HEK293 (cell line): Measurements from ENCODE around the gene GCNT1.

Experiments used
- CTCF ChIA-PET: fragments of 350-600 bp; formaldehyde crosslinking; extraction: SDS; loops from one replicate; lab custom pipeline; 2021; ENCODE audit warnings: antibody characterized with exemption; lab: Yijun Ruan, JAX
- POLR2A ChIA-PET: fragments of 300-600 bp; formaldehyde crosslinking; extraction: SDS; loops from one replicate; lab custom pipeline; 2020; ENCODE audit warnings: antibody characterized with exemption, inconsistent platforms; lab: Yijun Ruan, JAX
- H3K27ac ChIP-seq: fragments of 200-500 bp; sonication (Bioruptor generic); 2 replicates; pipeline ENCODE4 v1.5.1; 2014; ENCODE audit warnings: low read depth, low read length, control low read depth, inconsistent platforms; ENCODE audit errors: extremely low read depth
- H3K36me3 ChIP-seq, 2 experiments: fragments of 200-500 bp in 1 of 2; sonication (Bioruptor generic) in 1 of 2; 1 replicate in 1 of 2; 2 replicates in 1 of 2; pipeline ENCODE4 v1.5.1; 2014 to 2017; ENCODE audit warnings: inconsistent platforms in 2 of 2, low read length in 2 of 2; ENCODE audit not compliant: control insufficient read depth in 2 of 2, insufficient read depth in 1 of 2
- H3K4me1 ChIP-seq: fragments of 200-500 bp; sonication (Bioruptor generic); 2 replicates; pipeline ENCODE4 v1.5.1; 2014; ENCODE audit warnings: mild to moderate bottlenecking, low read length, inconsistent platforms; ENCODE audit not compliant: control insufficient read depth, insufficient read depth
- H3K4me3 ChIP-seq: 2 replicates; pipeline ENCODE4 v1.5.1; 2011; ENCODE audit warnings: low read depth, mild to moderate bottlenecking, control low read depth, low read length, moderate library complexity
- H3K9me3 ChIP-seq: fragments of 200-500 bp; sonication (Bioruptor generic); 2 replicates; pipeline ENCODE4 v1.5.1; 2014; ENCODE audit warnings: low read depth, low read length, inconsistent platforms; ENCODE audit not compliant: control insufficient read depth, insufficient read depth
- HIC1 ChIP-seq: fragments of 450-650 bp; formaldehyde crosslinking; IDR thresholded peaks from 2 replicates; pipeline ENCODE4 v1.5.1; 2016; ENCODE audit warnings: missing biosample characterization, missing genetic modification characterization
- KLF16 ChIP-seq: fragments of 450-650 bp; formaldehyde crosslinking; IDR thresholded peaks from 2 replicates; pipeline ENCODE4 v1.5.1; 2017; ENCODE audit warnings: missing biosample characterization, missing genetic modification characterization
- REPIN1 ChIP-seq: fragments of 450-650 bp; formaldehyde crosslinking; IDR thresholded peaks from 2 replicates; pipeline ENCODE4 v1.5.1; 2017; ENCODE audit warnings: missing biosample characterization, missing genetic modification characterization, low read depth
- SCRT2 ChIP-seq: fragments of 450-650 bp; formaldehyde crosslinking; IDR thresholded peaks from 2 replicates; pipeline ENCODE4 v1.5.1; 2016; ENCODE audit warnings: missing biosample characterization, missing genetic modification characterization
- SP2 ChIP-seq: fragments of 450-650 bp; formaldehyde crosslinking; IDR thresholded peaks from 2 replicates; pipeline ENCODE4 v1.5.1; 2016; ENCODE audit warnings: missing biosample characterization, missing genetic modification characterization
- TSHZ1 ChIP-seq: fragments of 450-650 bp; formaldehyde crosslinking; IDR thresholded peaks from 2 replicates; pipeline ENCODE4 v1.5.1; 2016; ENCODE audit warnings: missing biosample characterization, missing genetic modification characterization, borderline replicate concordance
- YY1 ChIP-seq: fragments of 450-650 bp; formaldehyde crosslinking; IDR thresholded peaks from 2 replicates; pipeline ENCODE4 v1.5.1; 2018; ENCODE audit warnings: missing biosample characterization, missing genetic modification characterization
- YY2 ChIP-seq: fragments of 450-650 bp; formaldehyde crosslinking; IDR thresholded peaks from 2 replicates; pipeline ENCODE4 v1.5.1; 2016; ENCODE audit warnings: missing biosample characterization, missing genetic modification characterization
- ZBTB11 ChIP-seq: fragments of 450-650 bp; formaldehyde crosslinking; conservative IDR thresholded peaks from 2 replicates; pipeline ENCODE4 v1.5.1; 2016; ENCODE audit warnings: low read depth, missing biosample characterization, missing genetic modification characterization
- ZBTB21 ChIP-seq: fragments of 450-650 bp; formaldehyde crosslinking; IDR thresholded peaks from 2 replicates; pipeline ENCODE4 v1.5.1; 2017; ENCODE audit warnings: missing biosample characterization, missing genetic modification characterization
- ZNF157 ChIP-seq: fragments of 450-650 bp; formaldehyde crosslinking; IDR thresholded peaks from 2 replicates; pipeline ENCODE4 v1.5.1; 2016; ENCODE audit warnings: missing biosample characterization, missing genetic modification characterization
- ZNF221 ChIP-seq: fragments of 450-650 bp; formaldehyde crosslinking; IDR thresholded peaks from 2 replicates; pipeline ENCODE4 v1.5.1; 2017; ENCODE audit warnings: missing biosample characterization, missing genetic modification characterization, borderline replicate concordance
- ZNF24 ChIP-seq: fragments of 450-650 bp; formaldehyde crosslinking; IDR thresholded peaks from 2 replicates; pipeline ENCODE4 v1.5.1; 2016; ENCODE audit warnings: missing biosample characterization, missing genetic modification characterization
- ZNF48 ChIP-seq: fragments of 450-650 bp; formaldehyde crosslinking; IDR thresholded peaks from 2 replicates; pipeline ENCODE4 v1.5.1; 2016; ENCODE audit warnings: missing biosample characterization, missing genetic modification characterization
- ZNF621 ChIP-seq: fragments of 450-650 bp; formaldehyde crosslinking; IDR thresholded peaks from 2 replicates; pipeline ENCODE4 v1.5.1; 2017; ENCODE audit warnings: missing biosample characterization, missing genetic modification characterization
- ZNF629 ChIP-seq: fragments of 450-650 bp; formaldehyde crosslinking; IDR thresholded peaks from 2 replicates; pipeline ENCODE4 v1.5.1; 2017; ENCODE audit warnings: missing biosample characterization, missing genetic modification characterization
- ZNF660 ChIP-seq: fragments of 450-650 bp; IDR thresholded peaks from 2 replicates; pipeline ENCODE4 v1.5.1; 2018; ENCODE audit warnings: missing biosample characterization, mild to moderate bottlenecking, missing genetic modification characterization
- ZNF701 ChIP-seq: fragments of 450-650 bp; formaldehyde crosslinking; IDR thresholded peaks from 2 replicates; pipeline ENCODE4 v1.5.1; 2016; ENCODE audit warnings: missing biosample characterization, missing genetic modification characterization
- ZNF837 ChIP-seq: fragments of 450-650 bp; formaldehyde crosslinking; IDR thresholded peaks from 2 replicates; pipeline ENCODE4 v1.5.1; 2016; ENCODE audit warnings: missing biosample characterization, missing genetic modification characterization

GCNT1 gene

GRCh38 chr9:76458903-76459693, at the start of gene GCNT1 (continued):
- 0 out of 2 replicates have a peak, but pooled peaks have one; percentile 19 for TF ChIP-seq HIC1 (tag by site-specific recombination)
- 0 out of 2 replicates have a peak, but pooled peaks have one; percentile 19 for TF ChIP-seq ZNF660

- Histone ChIP-seq H3K9me3 (no peaks in the 10 kb centered on the region), H3K36me3 (no peaks in the 10 kb centered on the region)
- CTCF ChIA-PET = interaction anchor here (0.6 to 1.6 kb wide), 4 partner anchors 7 to 293 kb away, joined by 3 to 4 read pairs (median 4); partner anchors contain the start of gene RFK
- no peak for TF ChIP-seq SCRT2 (tag by site-specific recombination)
- TF ChIP-seq ZNF660 = no peak
- no peak for TF ChIP-seq TSHZ1
- TF ChIP-seq ZNF837 (tag by site-specific recombination) = no peak
- no peak for TF ChIP-seq KLF16 (tag by site-specific recombination)
- no peak for TF ChIP-seq ZNF701
- TF ChIP-seq ZNF629 (tag by site-specific recombination) = no peak
- no peak for TF ChIP-seq ZNF621
- TF ChIP-seq ZNF24 (tag by site-specific recombination) = no peak
- no peak for TF ChIP-seq ZNF48 (tag by site-specific recombination)
- no peak for TF ChIP-seq YY1 (tag by site-specific recombination)
- TF ChIP-seq REPIN1 (tag by site-specific recombination) = no peak
- TF ChIP-seq SP2 = no peak
- no peak for TF ChIP-seq YY2 (tag by site-specific recombination)
- no peak for TF ChIP-seq ZNF157 (tag by site-specific recombination)
- TF ChIP-seq ZBTB11 (tag by site-specific recombination) = no peak
- no peak for TF ChIP-seq ZNF221
- TF ChIP-seq ZBTB21 (tag by site-specific recombination) = no peak
- TF ChIP-seq, all 188 proteins: peak for 0
- Histone ChIP-seq H3K27ac (no peak overlapping the region), H3K4me1 (no peaks in the 10 kb centered on the region), H3K4me3 (no peak overlapping the region)
- POLR2A ChIA-PET = no interaction called here
Observed at GRCh38 chr9:76412638-76413037, 46.3 kb upstream of the GCNT1 start.
